Loucy (cell line): ENCODE measurements around the gene KCNJ13.

Experiments
- H2AFZ ChIP-seq: fragments of 200-600 bp; sonication (generic); 2 replicates; pipeline ENCODE4 v1.6.0; 2016; ENCODE audit warnings: antibody characterized with exemption, mild to moderate bottlenecking, low read length, moderate library complexity
- H3F3A ChIP-seq: fragments of 200-600 bp; 2 replicates; pipeline ENCODE4 v1.6.0; 2016; ENCODE audit warnings: antibody characterized with exemption, low read depth, mild to moderate bottlenecking
- H3K27me3 ChIP-seq: fragments of 200-600 bp; sonication (generic); 2 replicates; pipeline ENCODE4 v1.6.1; 2014; ENCODE audit warnings: low read length, mild to moderate bottlenecking; ENCODE audit not compliant: insufficient read depth, poor library complexity, severe bottlenecking
- H3K36me3 ChIP-seq: fragments of 200-600 bp; sonication (generic); 2 replicates; pipeline ENCODE4 v1.6.1; 2016; ENCODE audit warnings: low read length; ENCODE audit not compliant: insufficient read depth
- H3K4me1 ChIP-seq: fragments of 200-600 bp; sonication (generic); 2 replicates; pipeline ENCODE4 v1.5.1; 2014; ENCODE audit warnings: low read length, mild to moderate bottlenecking; ENCODE audit not compliant: insufficient read depth, poor library complexity, severe bottlenecking
- H3K4me2 ChIP-seq: fragments of 200-600 bp; sonication (generic); 2 replicates; pipeline ENCODE4 v1.6.0; 2014; ENCODE audit warnings: antibody characterized with exemption, low read length, low read depth, mild to moderate bottlenecking; ENCODE audit not compliant: poor library complexity, severe bottlenecking
- H3K4me3 ChIP-seq: fragments of 200-600 bp; sonication (generic); 2 replicates; pipeline ENCODE4 v1.5.1; 2014; ENCODE audit warnings: low read length, mild to moderate bottlenecking, mixed read lengths; ENCODE audit not compliant: poor library complexity, severe bottlenecking
- H3K79me2 ChIP-seq: fragments of 200-600 bp; sonication (generic); 2 replicates; pipeline ENCODE4 v1.6.1; 2014; ENCODE audit warnings: low read length; ENCODE audit not compliant: insufficient read depth
- H3K9ac ChIP-seq: fragments of 200-600 bp; sonication (generic); 2 replicates; pipeline ENCODE4 v1.6.0; 2014; ENCODE audit warnings: mild to moderate bottlenecking, low read depth, low read length, moderate library complexity; ENCODE audit not compliant: poor library complexity, severe bottlenecking
- H3K9me2 ChIP-seq: fragments of 200-600 bp; sonication (generic); replicated peaks from 2 replicates; pipeline ENCODE4 v1.6.1; 2016; ENCODE audit warnings: low read depth, low read length, mixed read lengths
- H3K9me3 ChIP-seq: fragments of 200-600 bp; sonication (generic); 2 replicates; pipeline ENCODE4 v1.6.1; 2014; ENCODE audit warnings: mild to moderate bottlenecking, antibody characterized with exemption, low read length, low read depth; ENCODE audit not compliant: insufficient read depth
- H4K20me1 ChIP-seq: fragments of 200-600 bp; sonication (generic); 2 replicates; pipeline ENCODE4 v1.6.0; 2014; ENCODE audit warnings: antibody characterized with exemption, low read length, mild to moderate bottlenecking; ENCODE audit not compliant: insufficient read depth, poor library complexity, severe bottlenecking
- EZH2phosphoT487 ChIP-seq: fragments of 200-600 bp; IDR thresholded peaks from 2 replicates; pipeline ENCODE4 v1.6.1; 2018; ENCODE audit warnings: antibody characterized with exemption, mild to moderate bottlenecking, moderate library complexity, borderline replicate concordance
- TF ChIP-seq, protein P1 (sequence below): fragments of 200-600 bp; sonication (generic); conservative IDR thresholded peaks from 2 replicates; pipeline ENCODE4 v1.5.1; 2014; ENCODE audit warnings: mild to moderate bottlenecking, antibody characterized with exemption, low read length

Gene KCNJ13

DNA sequence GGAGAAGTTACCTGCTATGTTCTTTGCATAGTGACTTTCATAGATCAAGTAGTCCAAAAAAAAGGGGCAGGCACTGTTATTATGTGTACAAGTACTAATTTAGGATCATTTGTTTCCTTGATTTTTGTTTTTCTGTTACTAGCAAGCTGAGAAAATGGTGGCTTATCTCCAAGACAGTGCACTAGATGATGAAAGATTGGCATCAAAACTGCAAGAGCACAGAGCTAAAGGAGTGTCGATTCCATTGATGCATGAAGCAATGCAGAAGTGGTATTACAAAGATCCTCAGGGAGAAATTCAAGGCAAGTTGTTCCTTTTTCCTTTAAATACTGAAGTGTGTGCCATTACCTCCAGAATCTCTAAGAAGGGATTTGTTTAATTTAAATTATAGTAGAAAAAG, 19.6 kb upstream of the KCNJ13 start:
- Histone ChIP-seq H3K79me2 (no peaks in the 10 kb centered on the region), H3K9ac (no peak overlapping the region), H3K4me3 (no peak overlapping the region), H3F3A (no peaks in the 10 kb centered on the region), H3K4me1 (no peaks in the 10 kb centered on the region), H3K4me2 (no peak overlapping the region), H3K36me3 (peaks cover 84% of the 10 kb centered on the region; the same call in 1 of the 2 replicates), H2AFZ (no peak overlapping the region), H3K9me3 (no peaks in the 10 kb centered on the region), H3K27me3 (no peaks in the 10 kb centered on the region), H4K20me1 (no peaks in the 10 kb centered on the region), H3K9me2 (no peaks in the 10 kb centered on the region)
- no peak for TF ChIP-seq EZH2phosphoT487
- TF ChIP-seq, protein P1, sequence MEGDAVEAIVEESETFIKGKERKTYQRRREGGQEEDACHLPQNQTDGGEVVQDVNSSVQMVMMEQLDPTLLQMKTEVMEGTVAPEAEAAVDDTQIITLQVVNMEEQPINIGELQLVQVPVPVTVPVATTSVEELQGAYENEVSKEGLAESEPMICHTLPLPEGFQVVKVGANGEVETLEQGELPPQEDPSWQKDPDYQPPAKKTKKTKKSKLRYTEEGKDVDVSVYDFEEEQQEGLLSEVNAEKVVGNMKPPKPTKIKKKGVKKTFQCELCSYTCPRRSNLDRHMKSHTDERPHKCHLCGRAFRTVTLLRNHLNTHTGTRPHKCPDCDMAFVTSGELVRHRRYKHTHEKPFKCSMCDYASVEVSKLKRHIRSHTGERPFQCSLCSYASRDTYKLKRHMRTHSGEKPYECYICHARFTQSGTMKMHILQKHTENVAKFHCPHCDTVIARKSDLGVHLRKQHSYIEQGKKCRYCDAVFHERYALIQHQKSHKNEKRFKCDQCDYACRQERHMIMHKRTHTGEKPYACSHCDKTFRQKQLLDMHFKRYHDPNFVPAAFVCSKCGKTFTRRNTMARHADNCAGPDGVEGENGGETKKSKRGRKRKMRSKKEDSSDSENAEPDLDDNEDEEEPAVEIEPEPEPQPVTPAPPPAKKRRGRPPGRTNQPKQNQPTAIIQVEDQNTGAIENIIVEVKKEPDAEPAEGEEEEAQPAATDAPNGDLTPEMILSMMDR: no peak

DNA sequence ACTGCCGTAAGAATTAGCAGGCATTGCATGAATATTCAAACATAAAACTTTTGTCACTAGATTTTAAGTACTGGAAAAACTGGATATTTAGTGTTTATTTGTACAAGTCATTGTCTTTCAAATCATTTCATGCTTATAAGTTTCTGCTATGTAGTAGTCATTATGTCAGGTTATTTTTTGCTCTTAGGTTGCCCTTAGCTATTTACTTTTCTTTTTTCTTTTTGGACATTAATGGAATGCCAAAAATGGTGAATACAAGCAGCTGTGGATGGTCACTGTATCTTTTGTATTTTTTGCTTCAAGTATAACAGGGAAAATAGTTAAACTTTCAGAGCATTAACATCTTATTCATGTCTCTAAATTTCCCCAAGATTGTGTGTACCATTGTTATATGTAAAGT, 18.6 kb upstream of the KCNJ13 start:
- H3K9me3 ChIP-seq: no peaks in the 10 kb centered on the region
- H3K4me3 ChIP-seq: no peak overlapping the region
- no peaks in the 10 kb centered on the region for H3F3A ChIP-seq
- peaks cover 86% of the 10 kb centered on the region for H3K36me3 ChIP-seq
- H3K79me2 ChIP-seq: no peaks in the 10 kb centered on the region
- no peaks in the 10 kb centered on the region for H3K9me2 ChIP-seq
- H4K20me1 ChIP-seq: no peaks in the 10 kb centered on the region
- TF ChIP-seq, protein P1: no peak
- no peak for TF ChIP-seq EZH2phosphoT487
- no peaks in the 10 kb centered on the region for H3K27me3 ChIP-seq
- H3K4me1 ChIP-seq: no peaks in the 10 kb centered on the region
- H3K9ac ChIP-seq: no peak overlapping the region
- no peak overlapping the region for H3K4me2 ChIP-seq
- H2AFZ ChIP-seq: no peak overlapping the region

DNA sequence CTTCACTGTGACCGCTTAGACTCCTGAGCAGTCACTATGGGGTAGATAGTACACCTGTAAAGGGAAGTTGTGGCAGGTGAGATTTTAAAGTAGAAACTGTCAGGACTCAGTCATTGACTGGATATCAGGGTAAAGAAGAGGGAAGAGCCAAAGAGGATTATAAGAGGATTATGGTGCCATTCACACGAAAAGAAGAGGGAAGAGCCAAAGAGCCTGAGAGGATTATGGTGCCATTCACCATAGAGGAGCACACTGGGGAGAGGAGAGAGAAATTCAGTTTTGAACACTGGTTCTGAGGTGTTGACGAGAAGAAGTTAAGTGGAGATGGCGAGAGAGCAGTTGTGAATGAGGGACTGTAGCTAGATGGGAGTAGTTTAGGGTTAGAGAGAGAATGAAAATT, 16.9 kb upstream of the KCNJ13 start:
- H3K4me2 ChIP-seq: no peak overlapping the region
- H3K79me2 ChIP-seq: no peaks in the 10 kb centered on the region
- H3K9me2 ChIP-seq: no peaks in the 10 kb centered on the region
- no peaks in the 10 kb centered on the region for H3K9me3 ChIP-seq
- peaks cover under 1% of the 10 kb centered on the region for H3K4me1 ChIP-seq
- H3K9ac ChIP-seq: no peak overlapping the region
- H3K4me3 ChIP-seq: no peak overlapping the region
- H4K20me1 ChIP-seq: no peaks in the 10 kb centered on the region
- no peak overlapping the region for H2AFZ ChIP-seq
- H3K36me3 ChIP-seq: peaks cover 89% of the 10 kb centered on the region
- TF ChIP-seq EZH2phosphoT487: no peak
- TF ChIP-seq, protein P1: no peak
- H3F3A ChIP-seq: no peaks in the 10 kb centered on the region
- H3K27me3 ChIP-seq: no peaks in the 10 kb centered on the region
